Thyroid gland (tissue), 4 donors: Measurements from ENCODE around the gene CDH4. TPM values are rescaled to one million over a fixed set of nuclear protein-coding genes. Genes with fewer than 3 reads are reported as not detected.

Experiments
- DNase-seq, 2 donors: peaks; one replicate each; pipeline ENCODE4 v3.0.0-alpha.2; 2019
- H3K27ac ChIP-seq, 3 donors: fragments of 200-600 bp; sonication (generic); 1 replicate in 2 of 3; 2 replicates in 1 of 3; pipeline ENCODE4 v1.5.1; 2016 to 2019; ENCODE audit warnings: mild to moderate bottlenecking in 1 of 3, moderate library complexity in 1 of 3
- H3K27me3 ChIP-seq: fragments of 200-600 bp; sonication (generic); one replicate; pipeline ENCODE4 v1.5.1; 2019
- H3K36me3 ChIP-seq, 2 donors: fragments of 200-600 bp; sonication (generic); one replicate each; pipeline ENCODE4 v1.5.1; 2016 to 2019
- H3K4me1 ChIP-seq, 2 donors: fragments of 200-600 bp; sonication (generic); one replicate each; pipeline ENCODE4 v1.5.1; 2017 to 2019
- H3K4me3 ChIP-seq, 3 donors: fragments of 200-600 bp; sonication (generic); replicated peaks in 1 of 3; 1 replicate in 2 of 3; 2 replicates in 1 of 3; pipeline ENCODE4 v1.5.1; 2016; ENCODE audit warnings: mild to moderate bottlenecking in 1 of 3
- H3K9me3 ChIP-seq: fragments of 200-600 bp; sonication (generic); one replicate; pipeline ENCODE4 v1.5.1; 2017
- POLR2A ChIP-seq, 2 donors: fragments of 450-650 bp; IDR thresholded peaks; one replicate each; pipeline ENCODE4 v1.6.1; 2017; ENCODE audit warnings: antibody characterized with exemption in 2 of 2, mild to moderate bottlenecking in 2 of 2, moderate library complexity in 1 of 2
- WGBS, 2 donors: methylation state at CpG; one replicate each; pipeline ENCODE4 v1.1.5; 2017; 5-methylcytosine and 5-hydroxymethylcytosine counted together
- intact Hi-C: fragments of 100-400 bp; cut with DNase I; formaldehyde crosslinking; loops from one replicate; pipeline ENCODE4 v1.15.1; 2023
- total RNA-seq, 4 donors: library from RNA; depleted of rRNA; stranded (reverse); fragments of >200 nt; gene quantifications; one replicate each; pipeline ENCODE4 v1.2.3, GENCODE V29; 2016
- TF ChIP-seq, protein P1 (sequence below), 6 experiments: fragments of 200-600 bp in 3 of 6; fragments of 450-650 bp in 3 of 6; sonication (generic) in 3 of 6; IDR thresholded peaks; one replicate each; pipeline ENCODE4 v1.5.1; 2016 to 2019; ENCODE audit warnings: antibody characterized with exemption in 6 of 6, mild to moderate bottlenecking in 2 of 6, inconsistent platforms in 1 of 6, moderate library complexity in 1 of 6

Gene CDH4
- total RNA-seq, 4 donors from 2014 or later, result 0.22 to 0.29 (median 0.29) TPM; not detected in 1

DNA sequence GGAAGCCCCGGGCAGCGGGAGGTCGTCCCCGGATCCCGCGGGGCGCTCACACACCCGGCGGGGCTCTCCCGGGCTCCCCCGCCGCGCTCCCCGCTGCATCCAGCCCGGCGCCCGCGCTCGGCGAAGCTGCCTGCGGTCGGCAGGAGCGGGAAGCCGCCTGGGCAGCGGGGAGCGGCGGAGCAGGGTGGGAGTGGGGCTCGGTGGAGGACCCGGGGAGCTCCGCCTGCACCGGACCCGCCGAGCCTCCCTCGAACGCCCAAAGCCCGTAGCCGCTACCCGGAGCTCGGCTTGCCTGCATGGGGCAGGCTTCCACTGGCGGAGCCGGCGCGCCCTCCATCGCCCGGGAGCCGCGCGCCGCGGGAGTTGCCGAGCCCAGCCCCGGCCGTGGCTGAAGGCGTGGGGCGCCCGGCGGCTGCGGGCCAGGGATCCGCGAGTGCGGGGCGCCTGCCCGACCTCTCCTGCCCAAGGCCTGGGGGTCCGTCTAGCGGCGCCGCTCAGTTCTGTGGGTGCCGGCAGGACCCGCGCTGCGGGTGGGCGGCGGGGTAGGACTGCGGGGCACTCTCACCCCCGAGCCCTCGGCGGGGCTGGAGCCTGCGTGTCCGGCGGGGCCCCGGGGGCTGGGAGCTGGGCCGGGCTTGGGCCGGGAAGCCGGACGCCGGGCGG lies 671 bp downstream of the CDH4 start:
- no peak for TF ChIP-seq POLR2A (IDR thresholded peaks at IDR 0.05)
- TF ChIP-seq, protein P1, sequence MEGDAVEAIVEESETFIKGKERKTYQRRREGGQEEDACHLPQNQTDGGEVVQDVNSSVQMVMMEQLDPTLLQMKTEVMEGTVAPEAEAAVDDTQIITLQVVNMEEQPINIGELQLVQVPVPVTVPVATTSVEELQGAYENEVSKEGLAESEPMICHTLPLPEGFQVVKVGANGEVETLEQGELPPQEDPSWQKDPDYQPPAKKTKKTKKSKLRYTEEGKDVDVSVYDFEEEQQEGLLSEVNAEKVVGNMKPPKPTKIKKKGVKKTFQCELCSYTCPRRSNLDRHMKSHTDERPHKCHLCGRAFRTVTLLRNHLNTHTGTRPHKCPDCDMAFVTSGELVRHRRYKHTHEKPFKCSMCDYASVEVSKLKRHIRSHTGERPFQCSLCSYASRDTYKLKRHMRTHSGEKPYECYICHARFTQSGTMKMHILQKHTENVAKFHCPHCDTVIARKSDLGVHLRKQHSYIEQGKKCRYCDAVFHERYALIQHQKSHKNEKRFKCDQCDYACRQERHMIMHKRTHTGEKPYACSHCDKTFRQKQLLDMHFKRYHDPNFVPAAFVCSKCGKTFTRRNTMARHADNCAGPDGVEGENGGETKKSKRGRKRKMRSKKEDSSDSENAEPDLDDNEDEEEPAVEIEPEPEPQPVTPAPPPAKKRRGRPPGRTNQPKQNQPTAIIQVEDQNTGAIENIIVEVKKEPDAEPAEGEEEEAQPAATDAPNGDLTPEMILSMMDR (IDR thresholded peaks at IDR 0.05), result no peak
- no peaks in the 10 kb centered on the region for H3K9me3 ChIP-seq
- no peak overlapping the region for H3K27ac ChIP-seq
- no peaks in the 10 kb centered on the region for H3K36me3 ChIP-seq
- H3K4me1 ChIP-seq, result peaks cover 0 to 13% of the 10 kb centered on the region in 2 donors
- WGBS, 2 donors, result 0 to 1% methylated on average over 4 to 23 of the region's 87 CpGs
- peaks cover 9% of the 10 kb centered on the region for H3K27me3 ChIP-seq
- intact Hi-C loops, result no loop called here
- no peak overlapping the region for H3K4me3 ChIP-seq
- DNase-seq, result no peak

GRCh38 chr20:61253264-61253639 lies 1.2 kb downstream of the CDH4 start:
- intact Hi-C loops, result no loop called here
- TF ChIP-seq, protein P1 (IDR thresholded peaks at IDR 0.05), result no peak
- Histone ChIP-seq H3K4me1 (peaks cover 0 to 13% of the 10 kb centered on the region in 2 donors), H3K4me3 (no peak overlapping the region), H3K36me3 (no peaks in the 10 kb centered on the region), H3K9me3 (no peaks in the 10 kb centered on the region), H3K27me3 (peaks cover 9% of the 10 kb centered on the region), H3K27ac (no peak overlapping the region)
- WGBS, 2 donors, result 1% methylated on average over 16 of the region's 51 CpGs; no CpG with 5 or more reads in 1 of the 2 donors
- DNase-seq, result no peak

DNA sequence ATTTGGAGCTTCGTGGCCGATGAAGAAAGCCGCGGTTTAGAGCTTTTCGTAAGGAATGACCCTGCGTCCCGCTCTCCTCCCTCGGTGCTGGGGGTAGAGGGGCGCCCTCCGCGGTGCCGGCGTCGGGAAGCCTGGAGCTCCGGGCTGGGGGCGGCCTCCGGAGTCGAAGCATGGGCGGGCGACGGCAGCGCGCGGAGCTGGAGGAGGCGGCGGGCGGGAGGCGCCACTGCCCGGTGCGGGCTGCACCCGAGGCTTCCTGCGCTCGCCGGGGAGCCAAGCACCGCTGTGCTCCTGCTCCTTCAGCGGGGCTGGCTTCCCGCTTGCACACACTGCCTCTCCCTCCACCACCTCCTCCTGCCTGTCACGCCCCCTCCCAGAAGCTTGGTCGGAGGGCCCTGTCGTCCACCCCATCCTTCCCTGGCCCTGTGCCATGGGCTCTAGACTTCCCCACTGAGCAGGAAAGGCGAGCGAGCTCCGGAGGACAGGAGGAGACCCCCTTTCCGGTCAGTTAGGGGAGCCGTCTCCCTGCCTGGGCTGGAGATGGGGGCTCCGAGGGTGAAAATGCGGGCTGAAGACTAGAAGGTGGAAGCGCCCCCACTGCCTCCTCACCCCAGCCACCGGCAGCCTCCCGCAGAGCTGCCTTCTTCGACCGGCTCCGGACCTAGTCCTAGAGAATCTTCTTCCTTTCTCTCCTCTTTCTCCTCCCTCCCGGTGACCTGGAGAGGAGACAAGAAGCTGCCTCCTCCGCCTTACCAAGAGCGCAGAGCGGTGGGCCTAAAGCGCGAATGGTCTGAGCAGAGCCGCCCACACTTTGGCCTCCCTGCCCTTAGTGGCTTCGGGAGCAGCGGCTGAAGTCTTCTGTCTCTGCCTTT lies 1.8 kb downstream of the CDH4 start:
- Histone ChIP-seq H3K4me1 (peaks cover 0 to 13% of the 10 kb centered on the region in 2 donors), H3K27me3 (peaks cover 9% of the 10 kb centered on the region), H3K36me3 (no peaks in the 10 kb centered on the region), H3K4me3 (no peak overlapping the region), H3K9me3 (no peaks in the 10 kb centered on the region), H3K27ac (no peak overlapping the region)
- TF ChIP-seq, protein P1 (IDR thresholded peaks at IDR 0.05), result no peak
- TF ChIP-seq POLR2A (IDR thresholded peaks at IDR 0.05), result no peak
- no peak for DNase-seq
- intact Hi-C loops, result no loop called here
- WGBS, 2 donors, result 10 to 18% methylated on average over 20 to 41 of the region's 62 CpGs

GRCh38 chr20:61254881-61255626 lies 3.0 kb downstream of the CDH4 start:
- H3K4me3 ChIP-seq, result no peak overlapping the region
- intact Hi-C loops, result no loop called here
- no peak overlapping the region for H3K27ac ChIP-seq
- no peak for DNase-seq
- no peaks in the 10 kb centered on the region for H3K9me3 ChIP-seq
- H3K36me3 ChIP-seq, result no peaks in the 10 kb centered on the region
- WGBS, 2 donors, result 91 to 92% methylated on average over 11 of the region's 11 CpGs
- TF ChIP-seq POLR2A (IDR thresholded peaks at IDR 0.05), result no peak
- TF ChIP-seq, protein P1 (IDR thresholded peaks at IDR 0.05), result no peak
- H3K4me1 ChIP-seq, result peaks cover 0 to 13% of the 10 kb centered on the region in 2 donors
- H3K27me3 ChIP-seq, result peaks cover 9% of the 10 kb centered on the region
